GM19455 (cell line): ENCODE data around the gene ATP2B2.

ENCODE experiments used
- ATAC-seq: cut with Tn5 transposase; IDR thresholded peaks from one replicate; pipeline ENCODE4 v1.9.1; 2021; ENCODE audit not compliant: unreplicated experiment

The ATP2B2 gene

GRCh38 chr3:10495614-10496013 is 9.8 kb downstream of the ATP2B2 start:
- no peak for ATAC-seq

- ATAC-seq = no peak
Observed at GRCh38 chr3:10495003-10495402, 10.4 kb downstream of the ATP2B2 start.

DNA sequence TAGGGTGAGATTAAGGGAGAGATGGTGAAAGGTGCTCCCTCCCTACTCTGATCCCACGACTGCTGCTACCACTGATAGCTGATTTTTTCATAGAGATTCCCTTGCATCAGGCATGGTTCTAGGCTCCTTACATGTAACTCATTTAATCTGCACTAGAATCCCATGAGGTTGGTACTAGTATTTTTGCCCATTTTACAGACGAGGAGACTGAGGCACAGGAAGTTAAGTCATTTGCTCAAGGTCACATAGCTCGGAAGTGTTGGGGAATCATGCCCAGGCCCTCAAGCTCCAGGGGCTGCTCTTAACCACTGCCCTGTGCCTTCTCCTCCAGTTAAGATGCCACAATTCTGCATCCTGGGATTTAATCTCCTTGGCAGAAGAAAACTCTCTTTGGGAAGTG is 11.2 kb downstream of the ATP2B2 start:
- ATAC-seq = no peak

- ATAC-seq = no peak
Observed at GRCh38 chr3:10493202-10493589, 12.2 kb downstream of the ATP2B2 start.

GRCh38 chr3:10492364-10493201 is 12.8 kb downstream of the ATP2B2 start:
- no peak for ATAC-seq

GRCh38 chr3:10489746-10490483 is 15.5 kb downstream of the ATP2B2 start:
- ATAC-seq = no peak

DNA sequence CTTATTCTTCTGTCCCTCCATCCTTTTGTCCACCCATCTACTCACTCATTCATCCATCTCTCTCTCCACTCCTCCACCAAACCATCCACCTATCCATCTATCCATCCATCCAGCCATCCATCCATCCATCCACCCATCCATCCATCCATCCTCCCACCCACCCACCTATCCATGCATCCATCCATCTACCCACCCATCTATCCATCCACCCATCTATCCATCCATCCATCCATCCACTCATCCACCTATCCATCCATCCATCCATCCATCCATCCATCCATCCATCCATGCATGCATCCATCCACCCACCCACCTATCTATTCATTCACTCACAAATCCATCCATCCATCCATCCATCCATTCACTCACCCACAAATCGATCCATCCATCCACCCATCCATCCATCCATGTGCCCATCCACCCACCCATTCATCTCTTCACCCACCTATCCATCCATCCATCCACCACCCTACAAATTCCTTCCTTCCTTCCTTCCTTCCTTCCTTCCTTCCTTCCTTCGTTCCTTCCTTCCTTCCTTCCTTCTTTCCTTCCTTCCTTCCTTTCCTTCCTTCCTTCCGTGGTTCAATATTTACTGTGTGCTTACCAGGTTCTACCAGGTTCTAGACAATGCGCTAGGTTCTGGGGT is 17.3 kb downstream of the ATP2B2 start:
- no peak for ATAC-seq

DNA sequence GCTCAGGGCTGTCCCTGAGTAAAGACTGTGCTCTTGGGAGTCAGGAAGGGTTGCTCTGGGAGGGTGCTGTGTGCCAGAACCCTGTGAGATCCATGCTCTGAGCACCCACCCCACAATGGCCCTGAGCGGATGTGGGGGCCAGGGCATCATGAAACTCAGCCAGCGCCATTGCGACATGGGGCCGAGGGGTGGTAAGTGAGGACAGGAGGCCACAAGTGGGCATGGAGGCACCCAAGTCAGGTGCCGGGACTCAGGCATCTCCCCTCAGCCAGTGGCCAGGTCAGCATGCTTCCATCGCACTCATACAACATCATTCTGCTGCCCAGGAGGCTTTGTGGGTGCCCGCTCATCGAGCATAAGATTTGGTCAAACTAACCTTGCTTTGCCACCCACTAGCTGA is 19.6 kb downstream of the ATP2B2 start:
- no peak for ATAC-seq

GRCh38 chr3:10485380-10485779 is 20.0 kb downstream of the ATP2B2 start:
- ATAC-seq = no peak

- ATAC-seq = no peak
Observed at GRCh38 chr3:10484709-10485108, 20.7 kb downstream of the ATP2B2 start.

DNA sequence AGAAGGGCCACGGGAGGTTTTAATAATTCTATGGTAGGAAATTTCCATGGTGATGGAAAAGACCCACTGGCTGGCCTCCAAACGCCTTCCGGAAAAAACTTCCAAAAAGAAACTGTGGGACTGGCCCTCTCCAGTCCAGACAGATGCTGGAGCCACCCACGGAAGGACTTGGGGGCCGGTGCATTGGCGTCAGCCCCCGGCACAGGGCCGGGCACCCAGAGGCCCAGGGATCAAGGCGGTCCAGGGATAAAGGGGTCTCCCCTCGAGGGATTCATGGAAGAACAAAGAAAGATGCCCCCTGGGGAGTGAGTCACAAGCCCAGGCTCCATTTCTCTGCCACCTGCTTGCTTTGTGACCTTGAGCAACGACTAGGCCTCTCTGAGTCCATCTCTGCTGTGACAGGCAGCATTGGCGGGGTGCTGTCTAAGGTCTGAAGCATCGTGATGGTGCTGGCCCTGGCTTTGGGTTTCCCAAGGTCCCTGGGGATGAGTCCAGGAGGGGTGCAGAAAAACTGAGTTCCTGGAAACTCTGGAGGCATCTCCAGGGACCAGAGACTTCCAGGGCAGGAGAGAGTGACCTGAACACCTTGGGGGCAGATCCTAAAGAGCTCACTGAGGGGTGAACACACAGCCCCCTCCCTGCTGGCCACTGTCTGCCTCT is 21.6 kb downstream of the ATP2B2 start:
- no peak for ATAC-seq

GRCh38 chr3:10483364-10483675 is 22.1 kb downstream of the ATP2B2 start:
- ATAC-seq = no peak

DNA sequence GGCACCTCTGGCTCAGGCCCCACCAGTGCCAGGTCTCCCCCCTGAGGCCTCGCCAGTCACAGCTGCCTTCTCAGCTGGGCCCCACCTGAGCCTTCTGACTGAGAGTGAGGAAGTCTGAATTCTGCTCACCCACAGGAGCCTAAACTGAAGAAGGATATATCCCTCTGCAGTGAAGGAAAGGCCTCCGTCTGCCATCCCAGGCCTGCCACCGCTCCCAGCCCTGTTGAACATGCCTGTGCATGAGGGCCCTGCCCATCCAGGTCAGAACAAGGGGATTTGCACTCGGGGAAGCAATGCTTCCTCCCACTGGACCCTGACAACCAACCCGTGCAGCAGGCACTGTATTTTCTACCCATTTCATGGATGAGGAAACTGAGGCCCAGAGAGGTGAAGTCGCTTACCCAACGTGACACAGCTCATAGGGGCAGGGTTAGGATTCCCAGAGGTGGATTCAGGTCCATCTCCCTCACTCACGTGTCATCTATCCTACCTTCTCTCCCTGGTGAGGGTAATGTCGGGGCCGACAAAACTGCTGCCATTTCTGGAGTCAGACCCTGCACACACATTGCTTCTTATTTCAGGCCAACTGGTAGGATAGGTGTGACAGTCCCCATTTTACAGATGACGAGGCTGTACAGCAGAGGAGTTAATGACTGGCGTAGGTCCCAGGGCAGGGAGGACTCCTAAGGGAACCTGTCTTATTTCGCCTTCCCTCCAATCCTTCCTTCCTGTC is 22.6 kb downstream of the ATP2B2 start:
- ATAC-seq = no peak

GRCh38 chr3:10480871-10481378 is 24.5 kb downstream of the ATP2B2 start:
- ATAC-seq = no peak

- no peak for ATAC-seq
Observed at GRCh38 chr3:10479311-10479710, 26.1 kb downstream of the ATP2B2 start.

GRCh38 chr3:10475983-10476382 is 29.4 kb downstream of the ATP2B2 start:
- no peak for ATAC-seq

DNA sequence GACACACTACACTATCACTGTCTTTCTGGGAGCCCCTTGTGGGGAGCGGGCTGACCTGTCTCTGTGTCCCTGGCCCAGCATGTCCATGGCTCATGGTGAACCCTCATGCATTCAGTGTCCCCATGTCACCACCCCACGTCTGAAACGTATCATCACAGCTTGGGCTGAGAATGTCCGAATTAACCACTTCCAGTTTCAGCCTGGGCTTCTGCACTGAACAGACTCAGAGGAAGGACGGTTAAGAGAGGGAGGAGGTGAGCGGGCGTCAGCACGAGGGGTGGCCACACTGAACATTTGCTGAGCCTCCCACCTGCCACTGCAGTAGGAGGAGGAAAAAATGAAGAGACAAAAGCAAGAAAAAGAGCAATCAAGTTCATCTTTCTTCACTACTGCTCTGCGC is 30.5 kb downstream of the ATP2B2 start:
- ATAC-seq = no peak

GRCh38 chr3:10474275-10474646 is 31.1 kb downstream of the ATP2B2 start:
- ATAC-seq = no peak

GRCh38 chr3:10473581-10474274 is 31.7 kb downstream of the ATP2B2 start:
- no peak for ATAC-seq

GRCh38 chr3:10472877-10473440 is 32.4 kb downstream of the ATP2B2 start:
- ATAC-seq = no peak
